Spinal cord (tissue), 10 donors: ENCODE measurements around the gene IL17RA. TPM values are rescaled to one million over a fixed set of nuclear protein-coding genes. Genes with fewer than 3 reads are reported as not detected.

Experiments
- DNase-seq, 6 donors: peaks; one replicate each; pipeline versions ENCODE4 v3.0.0 to v3.0.0-alpha.2; 2013 to 2015; ENCODE audit warnings: low spot score in 6 of 6, low read depth in 4 of 6
- H3K27ac ChIP-seq: one replicate; pipeline ENCODE4 v1.5.1; 2013; ENCODE audit warnings: low read depth, low read length, control low read depth
- H3K27me3 ChIP-seq: one replicate; pipeline ENCODE4 v1.6.1; 2013; ENCODE audit warnings: low read length; ENCODE audit not compliant: control insufficient read depth, insufficient read depth
- H3K36me3 ChIP-seq: one replicate; pipeline ENCODE4 v1.6.1; 2013; ENCODE audit warnings: low read length; ENCODE audit not compliant: control insufficient read depth, insufficient read depth
- H3K4me1 ChIP-seq: one replicate; pipeline ENCODE4 v1.6.1; 2013; ENCODE audit warnings: low read length; ENCODE audit not compliant: control insufficient read depth, insufficient read depth
- H3K4me3 ChIP-seq: one replicate; pipeline ENCODE4 v1.5.1; 2013; ENCODE audit warnings: low read depth, low read length, control low read depth
- H3K9me3 ChIP-seq: one replicate; pipeline ENCODE4 v1.6.1; 2013; ENCODE audit warnings: low read length; ENCODE audit not compliant: control insufficient read depth, insufficient read depth
- whole genome bisulfite sequencing: methylation state at CpG from one replicate; pipeline ENCODE4 v1.1.5; 2013; ENCODE audit warnings: missing lambda C conversion rate; ENCODE audit not compliant: insufficient coverage; 5-methylcytosine and 5-hydroxymethylcytosine counted together
- polyA plus RNA-seq, 2 donors: library from polyadenylated mRNA; unstranded; fragments of 120-200 nt; gene quantifications; one replicate each; pipeline ENCODE4 v1.2.1, GENCODE V29; 2013; ENCODE audit not compliant: insufficient read length in 2 of 2
- total RNA-seq, 2 donors: library from RNA; depleted of rRNA in 1 of 2; stranded (reverse); fragments of 120-200 nt in 1 of 2; fragments of >200 nt in 1 of 2; gene quantifications; one replicate each; pipeline versions ENCODE4 v1.2.3 to v1.2.4, GENCODE V29; 2013 to 2014
- donor health status: healthy.

Gene IL17RA
- total and polyA plus RNA-seq, 4 donors, result 6.0 to 10.5 (median 7.1) TPM

GRCh38 chr22:17133137-17133536 lies 48.3 kb downstream of the IL17RA start:
- Histone ChIP-seq H3K4me3 (no peak overlapping the region), H3K27me3 (no peaks in the 10 kb centered on the region), H3K4me1 (peaks cover 11% of the 10 kb centered on the region), H3K27ac (no peak overlapping the region), H3K36me3 (peaks cover 32% of the 10 kb centered on the region), H3K9me3 (no peaks in the 10 kb centered on the region)
- no peak for DNase-seq
- 80% methylated on average over 7 of the region's 7 CpGs for WGBS

DNA sequence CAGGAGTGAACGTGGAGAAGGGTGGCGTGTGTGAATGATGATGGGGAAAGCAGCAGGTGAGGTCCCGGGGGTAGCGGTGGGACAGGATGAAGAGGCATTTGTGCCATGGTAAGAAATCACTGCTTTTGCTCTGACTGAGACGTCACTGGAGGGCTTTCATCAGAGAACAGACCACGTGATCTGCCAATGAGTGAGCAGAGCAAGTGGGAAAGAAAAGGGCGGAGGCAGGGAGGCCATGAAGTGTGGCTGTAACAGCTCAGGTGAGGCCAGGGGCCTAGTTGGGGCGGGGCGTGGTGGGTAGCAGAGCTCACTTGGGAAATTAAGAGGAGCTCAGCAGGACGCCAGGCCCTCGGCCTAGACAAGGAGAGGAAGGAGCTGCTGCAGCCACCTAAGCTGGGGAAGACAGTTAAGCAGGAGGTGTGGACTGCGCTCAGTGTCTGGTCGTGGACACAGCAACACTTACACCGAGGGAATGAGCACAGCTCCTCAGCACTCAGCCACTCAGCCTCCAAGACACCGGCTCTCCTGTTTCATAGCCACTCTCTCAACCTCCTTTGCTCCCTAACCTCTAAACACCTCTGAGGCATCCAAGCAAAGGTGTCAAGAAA lies 50.5 kb downstream of the IL17RA start:
- H3K9me3 ChIP-seq, result no peaks in the 10 kb centered on the region
- peaks cover 48% of the 10 kb centered on the region for H3K36me3 ChIP-seq
- DNase-seq, result no peak
- H3K27me3 ChIP-seq, result no peaks in the 10 kb centered on the region
- H3K4me3 ChIP-seq, result no peak overlapping the region
- WGBS, result 82% methylated on average over 13 of the region's 15 CpGs
- H3K4me1 ChIP-seq, result peaks cover 11% of the 10 kb centered on the region
- no peak overlapping the region for H3K27ac ChIP-seq

- no peak for DNase-seq
- no peaks in the 10 kb centered on the region for H3K27me3 ChIP-seq
- no peak overlapping the region for H3K4me3 ChIP-seq
- peaks cover 4% of the 10 kb centered on the region for H3K4me1 ChIP-seq
- H3K9me3 ChIP-seq, result no peaks in the 10 kb centered on the region
- no peak overlapping the region for H3K27ac ChIP-seq
- H3K36me3 ChIP-seq, result peaks cover 67% of the 10 kb centered on the region
- WGBS, result no CpG with 5 or more reads among the region's 4 CpGs
Observed at GRCh38 chr22:17137170-17137569, 52.4 kb downstream of the IL17RA start.

GRCh38 chr22:17137861-17138425 lies 53.1 kb downstream of the IL17RA start:
- H3K27me3 ChIP-seq, result no peaks in the 10 kb centered on the region
- H3K27ac ChIP-seq, result no peak overlapping the region
- WGBS, result 93% methylated on average over 17 of the region's 17 CpGs
- no peaks in the 10 kb centered on the region for H3K9me3 ChIP-seq
- H3K4me3 ChIP-seq, result no peak overlapping the region
- DNase-seq, result no peak
- no peaks in the 10 kb centered on the region for H3K4me1 ChIP-seq
- peaks cover 70% of the 10 kb centered on the region for H3K36me3 ChIP-seq

- Histone ChIP-seq H3K4me1 (no peaks in the 10 kb centered on the region), H3K27ac (no peak overlapping the region), H3K36me3 (peaks cover 70% of the 10 kb centered on the region), H3K9me3 (no peaks in the 10 kb centered on the region), H3K27me3 (no peaks in the 10 kb centered on the region), H3K4me3 (no peak overlapping the region)
- no peak for DNase-seq
- WGBS, result 79% methylated on average over 10 of the region's 11 CpGs
Observed at GRCh38 chr22:17138513-17138912, 53.7 kb downstream of the IL17RA start.

DNA sequence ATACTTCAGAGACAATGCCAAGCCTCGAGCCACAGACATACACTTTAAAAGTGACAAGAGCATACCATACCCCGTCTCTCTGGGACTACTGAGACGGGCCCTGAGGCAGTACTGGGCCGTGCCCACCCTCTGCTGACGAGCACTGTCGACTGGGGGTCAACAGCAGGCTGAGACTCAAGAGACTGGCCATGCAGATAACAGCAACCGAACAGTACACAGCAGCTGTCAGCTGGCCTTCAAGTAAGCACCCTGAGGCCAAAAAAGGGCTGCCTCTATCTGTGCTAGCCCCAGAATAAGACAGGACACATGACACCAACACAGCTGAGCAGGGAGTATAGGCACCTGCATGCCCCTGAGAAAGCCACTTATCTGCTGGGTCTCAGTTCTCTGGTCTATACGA lies 55.2 kb downstream of the IL17RA start:
- Histone ChIP-seq H3K9me3 (no peaks in the 10 kb centered on the region), H3K27me3 (no peaks in the 10 kb centered on the region), H3K27ac (no peak overlapping the region), H3K36me3 (peaks cover 77% of the 10 kb centered on the region), H3K4me1 (no peaks in the 10 kb centered on the region), H3K4me3 (no peak overlapping the region)
- 86% methylated on average over 8 of the region's 8 CpGs for WGBS
- DNase-seq, result no peak

GRCh38 chr22:17140826-17141766 lies 56.3 kb downstream of the IL17RA start:
- Histone ChIP-seq H3K27me3 (no peaks in the 10 kb centered on the region), H3K9me3 (no peaks in the 10 kb centered on the region), H3K4me1 (no peaks in the 10 kb centered on the region), H3K4me3 (no peak overlapping the region), H3K36me3 (peaks cover 81% of the 10 kb centered on the region), H3K27ac (no peak overlapping the region)
- DNase-seq, result no peak
- WGBS, result 89% methylated on average over 7 of the region's 9 CpGs

- peaks cover 79% of the 10 kb centered on the region for H3K36me3 ChIP-seq
- no peaks in the 10 kb centered on the region for H3K9me3 ChIP-seq
- H3K27ac ChIP-seq, result no peak overlapping the region
- H3K4me3 ChIP-seq, result no peak overlapping the region
- no peak for DNase-seq
- no peaks in the 10 kb centered on the region for H3K4me1 ChIP-seq
- 97% methylated on average over 5 of the region's 9 CpGs for WGBS
- H3K27me3 ChIP-seq, result no peaks in the 10 kb centered on the region
Observed at GRCh38 chr22:17143101-17143500, 58.3 kb downstream of the IL17RA start.

- 92% methylated on average over 8 of the region's 8 CpGs for WGBS
- no peak overlapping the region for H3K4me3 ChIP-seq
- H3K9me3 ChIP-seq, result no peaks in the 10 kb centered on the region
- H3K36me3 ChIP-seq, result peaks cover 76% of the 10 kb centered on the region
- DNase-seq, result no peak
- no peak overlapping the region for H3K27ac ChIP-seq
- H3K4me1 ChIP-seq, result no peaks in the 10 kb centered on the region
- H3K27me3 ChIP-seq, result no peaks in the 10 kb centered on the region
Observed at GRCh38 chr22:17143826-17144225, 59.0 kb downstream of the IL17RA start.
